GM18499 (cell line): ENCODE data around the gene RASGEF1B.
"Not testable (repeated sequence)": the region's sequence is repeated elsewhere in the genome, so short reads cannot be mapped to it uniquely, and the experiment has no call there.

ENCODE experiments used
- ATAC-seq: cut with Tn5 transposase; IDR thresholded peaks from one replicate; pipeline ENCODE4 v1.9.1; 2021; ENCODE audit warnings: moderate number of reproducible peaks; ENCODE audit not compliant: insufficient read depth, unreplicated experiment

The RASGEF1B gene

GRCh38 chr4:81436941-81437574 is 34.6 kb downstream of the RASGEF1B start:
- no peak for ATAC-seq

GRCh38 chr4:81436096-81436495 is 35.6 kb downstream of the RASGEF1B start:
- ATAC-seq = no peak

GRCh38 chr4:81432825-81433224 is 38.9 kb downstream of the RASGEF1B start:
- no peak for ATAC-seq

GRCh38 chr4:81431971-81432370 is 39.7 kb downstream of the RASGEF1B start:
- no peak for ATAC-seq

- ATAC-seq = no peak
Measured at GRCh38 chr4:81429607-81430006, 42.1 kb downstream of the RASGEF1B start.

- ATAC-seq = no peak
Measured at GRCh38 chr4:81429031-81429430, 42.7 kb downstream of the RASGEF1B start.

- ATAC-seq = no peak
Measured at GRCh38 chr4:81428002-81428401, 43.7 kb downstream of the RASGEF1B start.

- no peak for ATAC-seq
Measured at GRCh38 chr4:81427344-81427821, 44.3 kb downstream of the RASGEF1B start.

- ATAC-seq = no peak
Measured at GRCh38 chr4:81426770-81427289, 44.9 kb downstream of the RASGEF1B start.

- ATAC-seq = no peak
Measured at GRCh38 chr4:81424816-81425755, 46.6 kb downstream of the RASGEF1B start.

GRCh38 chr4:81424336-81424735 is 47.4 kb downstream of the RASGEF1B start:
- no peak for ATAC-seq

GRCh38 chr4:81422595-81422994 is 49.1 kb downstream of the RASGEF1B start:
- no peak for ATAC-seq

GRCh38 chr4:81421346-81422218 is 50.1 kb downstream of the RASGEF1B start:
- peak; percentile 100 for ATAC-seq

GRCh38 chr4:81418572-81418971 is 53.1 kb downstream of the RASGEF1B start:
- ATAC-seq = no peak

- ATAC-seq = no peak
Measured at GRCh38 chr4:81412946-81413495, 58.7 kb downstream of the RASGEF1B start.

- ATAC-seq = no peak
Measured at GRCh38 chr4:81410680-81411079, 61.0 kb downstream of the RASGEF1B start.

- no peak for ATAC-seq
Measured at GRCh38 chr4:81409836-81410235, 61.9 kb downstream of the RASGEF1B start.

GRCh38 chr4:81408341-81408740 is 63.4 kb downstream of the RASGEF1B start:
- ATAC-seq = no peak

GRCh38 chr4:81407726-81408125 is 64.0 kb downstream of the RASGEF1B start:
- no peak for ATAC-seq

GRCh38 chr4:81406481-81406880 is 65.2 kb downstream of the RASGEF1B start:
- ATAC-seq = not testable (repeated sequence)
